Tongue (tissue), 2 donors: ENCODE results near the gene CLCNKB. TPM values are rescaled to one million over a fixed set of nuclear protein-coding genes. Genes with fewer than 3 reads are reported as not detected.
A peak's percentile ranks its signal among the peaks of the same experiment; 100 is the strongest.
"Not testable (repeated sequence)": the region's sequence is repeated elsewhere in the genome, so short reads cannot be mapped to it uniquely, and the experiment has no call there.

Source experiments
- DNase-seq: peaks from one replicate; pipeline ENCODE4 v3.0.0-alpha.2; 2015
- total RNA-seq: library from RNA; depleted of rRNA; stranded (reverse); fragments of >200 nt; gene quantifications from one replicate; pipeline ENCODE4 v1.2.3, GENCODE V29; 2014

The CLCNKB gene
- total RNA-seq, 1 donor from 2014 or later: 0.41 TPM

- DNase-seq: no peak
These were observed 28.1 kb upstream of the CLCNKB start for GRCh38 chr1:16015491-16015890.

- no peak for DNase-seq
These were observed 27.4 kb upstream of the CLCNKB start for GRCh38 chr1:16015960-16016901.

- DNase-seq: no peak
These were observed 26.5 kb upstream of the CLCNKB start for GRCh38 chr1:16017076-16017460.

GRCh38 chr1:16017461-16018303 lies 25.9 kb upstream of the CLCNKB start, which contains the start of gene HSPB7:
Gene HSPB7 (minus strand): TSS chr1:16018043. CDS start chr1:16017963, 80 bp downstream.
- peak; percentile 93 for DNase-seq

GRCh38 chr1:16018308-16018707 lies 25.3 kb upstream of the CLCNKB start:
- DNase-seq: no peak

- peak; percentile 37 for DNase-seq
These were observed 24.6 kb upstream of the CLCNKB start for GRCh38 chr1:16018749-16019643.

GRCh38 chr1:16019644-16020277 lies 23.8 kb upstream of the CLCNKB start:
- DNase-seq: peak; percentile 63

GRCh38 chr1:16020325-16020724 lies 23.3 kb upstream of the CLCNKB start:
- DNase-seq: no peak

- not testable (repeated sequence) for DNase-seq
These were observed 22.7 kb upstream of the CLCNKB start for GRCh38 chr1:16020878-16021277.

- no peak for DNase-seq
These were observed 21.9 kb upstream of the CLCNKB start, which contains the start of gene CLCNKA for GRCh38 chr1:16021681-16022080. Gene CLCNKA (plus strand): TSS chr1:16022036. CDS start chr1:16022620, 584 bp downstream.

- DNase-seq: no peak
These were observed 21.2 kb upstream of the CLCNKB start for GRCh38 chr1:16022393-16022792.

- no peak for DNase-seq
These were observed 20.4 kb upstream of the CLCNKB start for GRCh38 chr1:16023050-16023653.

GRCh38 chr1:16026302-16026701 lies 17.3 kb upstream of the CLCNKB start:
- not testable (repeated sequence) for DNase-seq

- peak; percentile 42 for DNase-seq
These were observed 16.7 kb upstream of the CLCNKB start for GRCh38 chr1:16026723-16027484.

- DNase-seq: no peak
These were observed 15.2 kb upstream of the CLCNKB start for GRCh38 chr1:16028237-16029002.

GRCh38 chr1:16029003-16029268 lies 14.6 kb upstream of the CLCNKB start:
- DNase-seq: not testable (repeated sequence)

- no peak for DNase-seq
These were observed 14.3 kb upstream of the CLCNKB start for GRCh38 chr1:16029288-16029687.

GRCh38 chr1:16031551-16031950 lies 12.0 kb upstream of the CLCNKB start:
- no peak for DNase-seq

- DNase-seq: peak; percentile 91
These were observed 11.0 kb upstream of the CLCNKB start for GRCh38 chr1:16032388-16033102.
